Measurements from ENCODE around the gene ID1. TPM values are rescaled to one million over a fixed set of nuclear protein-coding genes. Genes with fewer than 3 reads are reported as not detected.
A peak's percentile ranks its signal among the peaks of the same experiment; 100 is the strongest.

Gene ID1
- total and polyA plus RNA-seq, 2 of the 13 experiments (the other 11 are each of a cell fraction or from before 2014, with no cell fraction given): 320 to 419 TPM

- TF ChIP-seq, protein P1, sequence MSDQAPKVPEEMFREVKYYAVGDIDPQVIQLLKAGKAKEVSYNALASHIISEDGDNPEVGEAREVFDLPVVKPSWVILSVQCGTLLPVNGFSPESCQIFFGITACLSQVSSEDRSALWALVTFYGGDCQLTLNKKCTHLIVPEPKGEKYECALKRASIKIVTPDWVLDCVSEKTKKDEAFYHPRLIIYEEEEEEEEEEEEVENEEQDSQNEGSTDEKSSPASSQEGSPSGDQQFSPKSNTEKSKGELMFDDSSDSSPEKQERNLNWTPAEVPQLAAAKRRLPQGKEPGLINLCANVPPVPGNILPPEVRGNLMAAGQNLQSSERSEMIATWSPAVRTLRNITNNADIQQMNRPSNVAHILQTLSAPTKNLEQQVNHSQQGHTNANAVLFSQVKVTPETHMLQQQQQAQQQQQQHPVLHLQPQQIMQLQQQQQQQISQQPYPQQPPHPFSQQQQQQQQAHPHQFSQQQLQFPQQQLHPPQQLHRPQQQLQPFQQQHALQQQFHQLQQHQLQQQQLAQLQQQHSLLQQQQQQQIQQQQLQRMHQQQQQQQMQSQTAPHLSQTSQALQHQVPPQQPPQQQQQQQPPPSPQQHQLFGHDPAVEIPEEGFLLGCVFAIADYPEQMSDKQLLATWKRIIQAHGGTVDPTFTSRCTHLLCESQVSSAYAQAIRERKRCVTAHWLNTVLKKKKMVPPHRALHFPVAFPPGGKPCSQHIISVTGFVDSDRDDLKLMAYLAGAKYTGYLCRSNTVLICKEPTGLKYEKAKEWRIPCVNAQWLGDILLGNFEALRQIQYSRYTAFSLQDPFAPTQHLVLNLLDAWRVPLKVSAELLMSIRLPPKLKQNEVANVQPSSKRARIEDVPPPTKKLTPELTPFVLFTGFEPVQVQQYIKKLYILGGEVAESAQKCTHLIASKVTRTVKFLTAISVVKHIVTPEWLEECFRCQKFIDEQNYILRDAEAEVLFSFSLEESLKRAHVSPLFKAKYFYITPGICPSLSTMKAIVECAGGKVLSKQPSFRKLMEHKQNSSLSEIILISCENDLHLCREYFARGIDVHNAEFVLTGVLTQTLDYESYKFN (CRISPR knock-in tag; conservative IDR thresholded peaks at IDR 0.05): peak; percentile 96
- TF ChIP-seq ZNF737 (CRISPR knock-in tag; IDR thresholded peaks at IDR 0.05; ENCODE audit: borderline replicate concordance) (0 out of 2 replicates have a peak, but pooled peaks have one; percentile 72), RCOR2 (CRISPR knock-in tag; IDR thresholded peaks at IDR 0.05) (peak; percentile 75), ZNF275 (CRISPR knock-in tag; IDR thresholded peaks at IDR 0.05; ENCODE audit: borderline replicate concordance) (peak; percentile 93; the same call in 1 of the 2 replicates), NR2F2 (IDR thresholded peaks at IDR 0.05; ENCODE audit: borderline replicate concordance, low read depth) (peak; percentile 90), ZNF563 (CRISPR knock-in tag; IDR thresholded peaks at IDR 0.05) (peak; percentile 87), ZNF264 (CRISPR knock-in tag; IDR thresholded peaks at IDR 0.05) (peak; percentile 93), HBP1 (CRISPR knock-in tag; IDR thresholded peaks at IDR 0.05; ENCODE audit: low read depth) (peak; percentile 97), RXRB (CRISPR knock-in tag; IDR thresholded peaks at IDR 0.05; ENCODE audit: borderline replicate concordance) (peak; percentile 97), SRSF4 (IDR thresholded peaks at IDR 0.05; ENCODE audit: low read depth, low read length, poor library complexity, severe bottlenecking) (peak; percentile 94), ZNF543 (CRISPR knock-in tag; IDR thresholded peaks at IDR 0.05) (peak; percentile 92)
- TF ChIP-seq, protein P2, sequence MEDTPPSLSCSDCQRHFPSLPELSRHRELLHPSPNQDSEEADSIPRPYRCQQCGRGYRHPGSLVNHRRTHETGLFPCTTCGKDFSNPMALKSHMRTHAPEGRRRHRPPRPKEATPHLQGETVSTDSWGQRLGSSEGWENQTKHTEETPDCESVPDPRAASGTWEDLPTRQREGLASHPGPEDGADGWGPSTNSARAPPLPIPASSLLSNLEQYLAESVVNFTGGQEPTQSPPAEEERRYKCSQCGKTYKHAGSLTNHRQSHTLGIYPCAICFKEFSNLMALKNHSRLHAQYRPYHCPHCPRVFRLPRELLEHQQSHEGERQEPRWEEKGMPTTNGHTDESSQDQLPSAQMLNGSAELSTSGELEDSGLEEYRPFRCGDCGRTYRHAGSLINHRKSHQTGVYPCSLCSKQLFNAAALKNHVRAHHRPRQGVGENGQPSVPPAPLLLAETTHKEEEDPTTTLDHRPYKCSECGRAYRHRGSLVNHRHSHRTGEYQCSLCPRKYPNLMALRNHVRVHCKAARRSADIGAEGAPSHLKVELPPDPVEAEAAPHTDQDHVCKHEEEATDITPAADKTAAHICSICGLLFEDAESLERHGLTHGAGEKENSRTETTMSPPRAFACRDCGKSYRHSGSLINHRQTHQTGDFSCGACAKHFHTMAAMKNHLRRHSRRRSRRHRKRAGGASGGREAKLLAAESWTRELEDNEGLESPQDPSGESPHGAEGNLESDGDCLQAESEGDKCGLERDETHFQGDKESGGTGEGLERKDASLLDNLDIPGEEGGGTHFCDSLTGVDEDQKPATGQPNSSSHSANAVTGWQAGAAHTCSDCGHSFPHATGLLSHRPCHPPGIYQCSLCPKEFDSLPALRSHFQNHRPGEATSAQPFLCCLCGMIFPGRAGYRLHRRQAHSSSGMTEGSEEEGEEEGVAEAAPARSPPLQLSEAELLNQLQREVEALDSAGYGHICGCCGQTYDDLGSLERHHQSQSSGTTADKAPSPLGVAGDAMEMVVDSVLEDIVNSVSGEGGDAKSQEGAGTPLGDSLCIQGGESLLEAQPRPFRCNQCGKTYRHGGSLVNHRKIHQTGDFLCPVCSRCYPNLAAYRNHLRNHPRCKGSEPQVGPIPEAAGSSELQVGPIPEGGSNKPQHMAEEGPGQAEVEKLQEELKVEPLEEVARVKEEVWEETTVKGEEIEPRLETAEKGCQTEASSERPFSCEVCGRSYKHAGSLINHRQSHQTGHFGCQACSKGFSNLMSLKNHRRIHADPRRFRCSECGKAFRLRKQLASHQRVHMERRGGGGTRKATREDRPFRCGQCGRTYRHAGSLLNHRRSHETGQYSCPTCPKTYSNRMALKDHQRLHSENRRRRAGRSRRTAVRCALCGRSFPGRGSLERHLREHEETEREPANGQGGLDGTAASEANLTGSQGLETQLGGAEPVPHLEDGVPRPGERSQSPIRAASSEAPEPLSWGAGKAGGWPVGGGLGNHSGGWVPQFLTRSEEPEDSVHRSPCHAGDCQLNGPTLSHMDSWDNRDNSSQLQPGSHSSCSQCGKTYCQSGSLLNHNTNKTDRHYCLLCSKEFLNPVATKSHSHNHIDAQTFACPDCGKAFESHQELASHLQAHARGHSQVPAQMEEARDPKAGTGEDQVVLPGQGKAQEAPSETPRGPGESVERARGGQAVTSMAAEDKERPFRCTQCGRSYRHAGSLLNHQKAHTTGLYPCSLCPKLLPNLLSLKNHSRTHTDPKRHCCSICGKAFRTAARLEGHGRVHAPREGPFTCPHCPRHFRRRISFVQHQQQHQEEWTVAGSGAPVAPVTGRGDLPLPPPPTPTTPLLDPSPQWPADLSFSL (CRISPR knock-in tag; IDR thresholded peaks at IDR 0.05): no peak
These were observed 32.2 kb upstream of the ID1 start (continued) for GRCh38 chr20:31572701-31573554.

Measured in HepG2 (cell line).